SIG-M5 (cell line): ENCODE measurements around the gene FNDC8.
"Not testable (repeated sequence)": the region's sequence is repeated elsewhere in the genome, so short reads cannot be mapped to it uniquely, and the experiment has no call there.

Experiments
- DNase-seq: peaks from one replicate; lab custom pipeline; 2025; lab: John Stamatoyannopoulos, UW

Gene FNDC8

DNA sequence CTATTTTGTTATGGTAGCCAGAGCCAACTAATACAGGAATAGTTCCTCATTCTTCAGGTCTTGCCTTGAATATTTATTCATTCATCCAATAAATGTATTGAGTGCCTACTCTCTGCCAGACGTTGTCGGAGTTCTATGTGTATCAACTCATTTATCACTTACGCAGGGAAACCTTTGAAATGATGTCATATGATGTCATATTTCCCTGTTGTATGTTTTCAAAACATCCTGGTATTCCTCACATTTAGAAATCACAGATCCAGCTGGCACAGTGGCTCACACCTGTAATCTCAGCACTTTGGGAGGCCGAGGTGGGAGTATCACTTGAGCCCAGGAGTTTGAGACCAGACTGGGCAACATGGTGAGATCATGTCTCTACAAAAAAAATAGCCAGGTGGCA lies 23.4 kb downstream of the FNDC8 start:
- DNase-seq, result no peak

DNA sequence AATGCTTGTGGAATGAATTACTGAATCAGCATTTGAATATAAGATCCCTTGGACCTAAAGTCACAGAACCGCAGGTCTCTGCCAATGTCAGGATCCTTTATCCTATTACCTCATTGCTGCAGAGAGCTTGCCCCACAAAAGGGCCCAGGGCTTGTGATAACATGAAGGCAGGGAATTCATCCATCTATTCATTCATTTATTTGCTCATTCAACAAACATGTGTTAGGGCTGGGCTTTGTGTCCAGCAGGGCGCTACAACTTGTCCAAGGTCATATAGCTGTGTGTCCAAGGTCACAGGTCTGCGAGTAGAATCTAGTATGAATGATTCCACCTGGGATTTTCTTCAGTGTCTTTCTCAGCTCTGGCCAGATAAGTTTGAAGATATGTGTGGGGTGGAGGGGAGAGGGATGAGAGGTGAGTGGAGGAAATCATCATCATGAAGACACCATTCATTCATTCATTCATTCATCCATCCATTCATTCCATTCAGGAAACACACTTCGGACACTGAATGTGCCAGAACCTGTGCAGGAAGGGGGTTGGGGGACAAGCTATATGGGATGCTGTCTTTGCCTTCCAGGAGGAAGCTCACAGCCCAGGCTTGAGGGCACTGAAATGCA lies 24.9 kb downstream of the FNDC8 start:
- no peak for DNase-seq

DNA sequence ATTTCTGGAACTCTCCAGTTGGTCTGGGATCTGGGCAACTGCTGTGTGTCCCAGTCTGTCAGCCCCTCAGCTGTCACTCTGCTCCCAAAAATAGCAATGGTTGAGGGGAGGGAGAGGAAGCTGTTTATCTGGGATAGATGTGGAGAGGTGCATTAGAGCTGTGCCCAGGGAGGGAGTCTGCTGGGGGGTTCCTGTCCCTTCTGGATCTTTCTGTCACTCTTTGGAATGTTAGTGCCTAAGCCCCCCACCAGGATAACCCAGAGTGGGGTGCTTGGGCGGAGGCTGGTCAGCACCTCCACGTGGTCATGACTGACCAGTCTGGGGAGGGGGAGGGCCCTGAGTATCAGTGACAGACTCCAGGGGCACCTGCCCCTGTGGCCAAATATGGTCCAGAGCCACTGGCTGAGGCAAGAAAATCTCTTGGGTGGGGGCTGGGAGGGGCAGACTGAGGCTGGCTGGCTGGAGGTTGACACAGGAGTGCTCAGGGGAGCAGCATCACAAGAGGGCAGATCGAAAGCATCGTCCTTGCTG lies 26.0 kb downstream of the FNDC8 start, which contains the start of gene UNC45B:
TSS of gene UNC45B (plus strand) at position 443 of the 531 bp plus-strand sequence. CDS start 447 bp downstream, outside the sequence.
- DNase-seq, result no peak

DNA sequence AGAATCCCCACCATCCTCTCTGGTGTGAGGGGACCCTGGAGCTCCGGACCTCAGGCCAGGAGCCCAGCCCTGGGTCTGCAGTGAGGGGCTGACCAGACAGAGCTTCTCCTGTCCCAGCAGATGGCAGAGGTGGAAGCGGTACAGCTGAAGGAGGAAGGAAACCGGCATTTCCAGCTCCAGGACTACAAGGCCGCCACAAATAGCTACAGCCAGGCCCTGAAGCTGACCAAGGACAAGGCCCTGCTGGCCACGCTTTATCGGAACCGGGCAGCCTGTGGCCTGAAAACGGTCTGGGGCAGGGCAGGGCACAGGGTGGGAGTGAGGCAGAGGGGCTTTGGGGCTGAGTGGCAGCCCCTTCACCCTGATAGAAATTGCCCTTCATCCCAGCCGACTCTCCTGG lies 26.7 kb downstream of the FNDC8 start:
- no peak for DNase-seq

DNA sequence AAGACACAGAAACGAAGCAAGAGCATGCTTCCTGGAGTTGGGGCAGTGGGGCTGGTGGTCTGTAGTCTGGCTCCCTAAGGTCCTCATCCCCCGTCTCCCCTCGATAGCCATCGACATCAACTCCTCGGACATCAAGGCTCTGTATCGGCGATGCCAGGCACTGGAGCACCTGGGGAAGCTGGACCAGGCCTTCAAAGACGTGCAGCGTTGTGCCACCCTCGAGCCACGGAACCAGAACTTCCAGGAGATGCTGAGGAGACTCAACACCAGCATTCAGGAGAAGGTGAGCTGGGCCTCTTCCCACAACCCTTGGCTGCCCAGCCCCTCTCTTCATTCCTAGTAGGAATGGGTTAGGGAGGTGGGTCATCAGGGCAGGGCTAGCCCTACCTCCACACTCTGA lies 28.5 kb downstream of the FNDC8 start:
- DNase-seq, result no peak

DNA sequence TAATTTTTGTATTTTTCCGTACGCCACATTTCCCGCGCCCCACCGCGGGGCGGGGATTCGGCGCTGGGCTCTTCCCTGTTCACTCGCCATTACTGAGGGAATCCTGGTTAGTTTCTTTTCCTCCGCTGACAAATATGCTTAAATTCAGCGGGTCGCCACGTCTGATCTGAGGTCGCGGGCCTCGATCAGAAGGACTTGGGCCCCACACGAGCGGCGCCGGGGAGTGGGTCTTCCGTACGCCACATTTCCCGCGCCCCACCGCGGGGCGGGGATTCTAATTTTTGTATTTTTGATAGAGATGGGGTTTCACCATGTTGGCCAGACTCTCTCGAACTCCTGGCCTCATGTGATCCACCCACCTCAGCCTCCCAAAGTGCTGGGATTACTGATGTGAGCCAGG lies 29.7 kb downstream of the FNDC8 start:
- DNase-seq, result not testable (repeated sequence)

DNA sequence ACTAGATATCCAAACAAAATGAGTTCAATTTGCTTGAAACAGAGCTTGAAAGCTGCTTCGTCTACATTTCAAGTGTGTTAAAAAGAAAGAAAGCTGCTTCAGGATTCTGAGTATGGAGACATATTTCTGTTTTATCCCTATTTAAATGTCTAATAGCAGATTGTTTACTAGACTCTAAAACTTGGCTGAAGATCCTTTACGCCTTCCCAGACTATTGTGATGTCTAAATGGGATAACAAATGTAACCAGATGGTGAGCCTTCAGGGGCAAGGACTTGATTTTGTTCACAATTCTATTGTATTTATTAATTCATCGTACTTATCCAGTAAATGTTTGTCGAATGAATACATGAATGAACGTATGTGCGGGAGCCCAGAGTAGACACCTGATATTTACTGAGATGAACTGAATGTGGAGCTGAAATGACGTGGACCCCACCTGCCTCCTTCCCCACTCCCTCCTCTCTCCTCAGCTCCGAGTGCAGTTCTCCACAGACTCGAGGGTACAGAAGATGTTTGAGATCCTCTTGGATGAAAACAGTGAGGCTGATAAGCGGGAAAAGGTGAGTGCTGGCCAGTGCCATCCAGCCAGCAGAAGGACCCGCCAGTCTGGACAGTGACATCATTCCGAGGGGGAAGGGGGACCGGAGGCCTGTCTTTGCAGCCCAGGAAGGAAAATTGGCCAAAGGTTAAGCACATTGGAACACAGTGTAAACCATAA lies 31.2 kb downstream of the FNDC8 start:
- DNase-seq, result no peak

DNA sequence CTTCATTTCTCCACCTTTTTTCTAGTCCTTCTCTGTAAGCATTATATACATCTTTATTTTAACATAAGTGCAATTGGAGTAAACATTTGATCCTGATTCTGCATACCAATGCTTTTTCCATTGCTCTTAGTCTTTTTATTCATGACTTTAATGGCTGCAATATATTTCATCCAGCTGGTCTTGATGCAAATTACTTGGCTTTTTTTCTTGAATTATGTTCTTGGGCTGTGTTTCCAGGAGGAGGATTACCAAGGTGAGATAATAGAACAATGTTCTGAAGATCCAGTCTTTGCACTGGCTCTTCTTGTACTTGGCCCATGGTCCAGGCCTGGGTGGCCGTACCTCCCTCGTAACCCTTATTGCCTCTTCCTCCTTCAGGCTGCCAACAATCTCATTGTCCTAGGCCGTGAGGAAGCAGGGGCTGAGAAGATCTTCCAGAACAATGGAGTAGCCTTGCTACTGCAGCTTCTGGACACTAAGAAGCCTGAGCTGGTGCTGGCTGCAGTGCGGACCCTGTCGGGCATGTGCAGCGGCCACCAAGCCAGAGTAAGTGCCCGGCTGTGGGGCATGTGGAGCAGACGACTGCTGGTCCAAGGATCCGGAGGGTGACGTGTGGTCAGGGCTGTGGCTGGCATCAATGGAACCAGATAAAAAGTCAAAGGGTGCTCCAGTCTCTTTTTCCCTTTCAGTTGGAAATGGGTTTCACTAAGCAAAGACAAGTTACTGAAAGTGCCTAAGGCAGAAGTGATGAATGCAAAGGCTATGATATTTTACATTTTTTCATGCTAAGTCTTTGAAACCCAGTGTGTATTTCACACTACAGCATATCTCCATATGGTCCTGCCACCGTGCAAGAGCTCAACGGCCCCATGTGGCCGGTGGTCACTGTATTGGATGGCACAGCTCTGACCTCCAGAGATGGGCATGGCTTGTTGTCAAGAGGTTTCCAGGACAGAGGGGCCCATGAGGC lies 33.1 kb downstream of the FNDC8 start:
- DNase-seq, result no peak

DNA sequence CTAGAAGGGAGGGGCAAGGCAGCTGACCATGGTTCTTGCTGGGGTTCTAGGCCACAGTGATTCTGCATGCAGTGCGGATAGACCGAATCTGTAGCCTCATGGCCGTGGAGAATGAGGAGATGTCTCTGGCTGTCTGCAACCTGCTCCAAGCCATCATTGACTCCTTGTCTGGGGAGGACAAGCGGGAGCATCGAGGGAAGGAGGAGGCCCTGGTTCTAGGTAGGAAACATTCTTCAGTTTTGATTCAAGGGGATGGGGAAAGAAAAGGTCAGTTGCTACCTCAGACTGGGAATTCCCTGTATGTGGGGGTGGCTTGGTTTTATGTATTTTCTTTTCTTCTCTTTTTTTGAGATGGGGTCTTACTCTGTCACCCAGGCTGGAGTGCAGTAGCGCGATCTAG lies 33.8 kb downstream of the FNDC8 start:
- DNase-seq, result no peak

DNA sequence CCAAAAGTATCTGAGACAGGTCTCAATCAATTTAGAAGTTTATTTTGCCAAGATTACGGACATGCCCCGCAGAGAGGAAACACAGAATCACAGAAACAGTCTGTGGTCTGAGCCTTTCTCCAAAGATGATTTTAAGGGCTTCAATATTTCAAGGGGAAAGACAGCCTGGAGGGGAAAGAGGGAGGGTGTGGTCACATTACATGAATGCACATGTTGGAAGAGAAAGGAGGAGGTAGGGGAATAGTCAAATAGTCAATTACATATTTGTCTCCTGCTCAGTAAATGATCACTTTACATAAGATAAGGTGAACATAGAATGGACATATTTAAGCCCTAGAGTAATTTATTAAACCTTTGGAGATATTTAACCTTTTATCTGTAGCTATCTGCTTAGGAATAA lies 38.5 kb downstream of the FNDC8 start:
- no peak for DNase-seq

DNA sequence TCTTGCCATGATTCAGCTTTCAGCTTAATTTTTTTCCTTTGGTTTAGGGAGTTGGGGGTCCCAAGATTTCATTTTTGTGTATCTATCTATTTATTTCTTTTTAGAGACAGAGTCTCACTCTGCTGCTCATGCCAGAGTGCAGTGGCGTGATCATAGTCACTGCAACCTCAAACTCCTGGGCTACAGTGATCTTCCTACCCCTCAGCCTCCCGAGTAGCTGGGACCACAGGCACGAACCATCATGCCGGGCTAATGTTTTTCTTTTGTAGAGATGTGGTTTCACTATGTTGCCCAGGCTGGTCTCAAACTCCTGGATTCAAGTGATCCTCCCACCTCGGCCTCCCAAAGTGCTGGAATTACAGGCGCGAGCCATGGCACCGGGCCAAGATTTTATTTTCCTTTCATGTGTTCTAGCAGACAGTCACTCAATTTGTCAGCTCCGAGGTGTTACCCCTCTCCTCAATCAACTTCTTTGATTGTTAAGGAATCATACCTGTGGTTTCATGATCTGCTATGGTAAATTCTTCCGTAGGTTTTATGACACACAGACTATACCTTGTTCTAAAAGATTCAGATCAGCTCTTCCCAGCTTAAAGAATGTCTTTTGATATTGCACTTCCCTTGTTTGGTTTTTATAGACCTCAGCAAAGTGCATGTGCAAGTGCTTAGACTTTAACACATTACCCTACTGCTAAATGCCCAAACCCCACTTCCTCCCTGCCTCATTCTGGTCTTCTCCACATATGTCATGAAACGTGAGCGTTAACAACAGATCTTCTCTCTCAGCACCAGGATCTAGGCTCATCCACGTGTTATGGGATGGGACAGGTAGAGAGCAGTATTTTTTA lies 39.2 kb downstream of the FNDC8 start:
- no peak for DNase-seq

DNA sequence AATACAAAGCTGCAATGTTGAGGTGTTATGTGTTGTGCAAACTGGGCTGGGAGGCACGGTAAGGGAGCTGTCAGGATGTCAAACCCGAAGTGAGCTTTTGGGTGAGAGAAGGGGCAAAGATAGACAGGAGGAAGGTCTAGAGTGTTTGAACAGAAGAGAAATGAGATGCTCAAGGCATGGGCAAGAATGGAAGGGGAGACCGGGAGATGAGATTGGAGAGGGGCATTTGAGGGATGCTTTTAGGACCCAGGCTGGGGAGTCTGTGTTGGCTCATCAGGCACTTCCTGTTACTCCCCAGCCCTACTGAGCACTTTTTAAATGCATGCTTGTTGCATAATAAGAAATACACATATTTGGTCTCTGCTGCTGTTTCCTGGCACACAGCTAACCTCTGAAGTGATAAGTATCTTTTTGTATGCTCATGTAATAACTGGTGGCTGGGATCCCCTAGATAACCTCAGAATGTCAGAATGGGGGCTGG lies 39.9 kb downstream of the FNDC8 start:
- no peak for DNase-seq

DNA sequence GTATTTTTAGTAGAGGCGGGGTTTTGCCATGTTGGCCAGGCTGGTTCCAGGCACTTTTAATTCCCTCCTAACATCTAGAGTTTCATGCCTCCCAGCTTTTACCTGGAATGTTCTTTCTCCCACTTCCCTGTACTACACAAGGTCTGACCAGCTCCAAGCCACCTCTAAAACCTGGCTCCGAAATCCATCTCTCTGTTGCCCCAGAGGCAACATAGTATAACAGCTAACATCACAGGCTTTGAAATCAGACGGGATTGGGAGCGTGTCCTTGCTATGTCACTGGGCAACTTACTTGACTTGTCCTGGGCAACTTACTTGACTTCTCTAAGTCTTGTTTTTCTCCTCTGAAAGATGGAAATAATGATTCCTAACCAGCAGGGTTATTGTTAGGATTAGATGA lies 41.3 kb downstream of the FNDC8 start:
- DNase-seq, result no peak

DNA sequence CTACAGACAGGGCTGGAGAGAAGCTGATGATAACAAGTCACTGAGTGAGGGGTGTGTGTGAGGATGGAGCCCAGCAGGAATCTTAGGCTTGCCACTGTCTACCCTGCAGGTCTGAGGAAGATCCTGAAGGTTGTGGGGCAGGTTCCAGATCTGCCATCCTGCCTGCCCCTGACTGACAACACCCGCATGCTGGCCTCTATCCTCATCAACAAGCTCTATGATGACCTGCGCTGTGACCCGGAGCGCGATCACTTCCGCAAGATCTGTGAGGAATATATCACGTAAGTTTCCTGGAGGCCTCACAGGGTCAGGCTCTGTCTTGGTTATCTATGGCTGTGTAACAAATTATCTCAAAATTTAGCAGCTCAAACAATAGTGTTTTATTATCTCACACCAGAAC lies 42.5 kb downstream of the FNDC8 start:
- no peak for DNase-seq

DNA sequence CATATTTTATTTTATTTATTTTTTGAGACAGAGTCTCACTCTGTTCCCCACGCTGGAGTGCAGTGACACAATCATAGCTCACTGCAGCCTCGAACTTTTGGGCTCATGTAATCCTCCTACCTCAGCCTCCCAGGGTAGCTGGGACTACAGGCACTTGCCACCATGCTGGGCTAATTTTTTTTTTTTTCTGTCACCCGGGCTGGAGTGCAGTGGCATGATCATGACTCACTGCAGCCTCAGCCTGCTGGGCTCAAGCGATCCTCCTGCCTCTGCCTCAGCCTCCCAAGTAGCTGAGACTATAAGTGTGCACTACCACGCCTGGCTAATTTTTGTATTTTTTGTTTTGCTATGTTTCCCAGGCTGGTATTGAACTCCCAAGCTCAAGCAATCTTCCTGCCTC lies 43.3 kb downstream of the FNDC8 start:
- DNase-seq, result no peak

DNA sequence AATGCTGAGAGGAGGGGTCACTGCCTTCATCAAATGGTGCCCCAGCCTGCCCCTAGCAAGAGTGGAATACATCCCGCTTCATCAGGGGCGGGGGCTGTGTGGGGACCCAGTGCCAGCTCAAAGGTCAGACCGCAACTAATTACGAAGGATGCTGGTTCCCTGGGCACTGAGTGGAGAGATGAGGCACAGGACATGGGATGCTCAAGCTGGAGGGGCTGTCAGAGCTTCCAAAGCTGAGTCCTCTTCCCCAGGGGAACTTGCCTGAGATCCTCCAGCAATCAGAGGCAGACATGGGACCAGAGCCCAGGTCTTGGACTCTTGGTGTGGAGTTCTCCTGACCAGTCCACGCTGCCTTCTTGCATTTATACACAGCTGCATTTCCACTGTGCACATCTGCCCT lies 45.1 kb downstream of the FNDC8 start:
- no peak for DNase-seq

DNA sequence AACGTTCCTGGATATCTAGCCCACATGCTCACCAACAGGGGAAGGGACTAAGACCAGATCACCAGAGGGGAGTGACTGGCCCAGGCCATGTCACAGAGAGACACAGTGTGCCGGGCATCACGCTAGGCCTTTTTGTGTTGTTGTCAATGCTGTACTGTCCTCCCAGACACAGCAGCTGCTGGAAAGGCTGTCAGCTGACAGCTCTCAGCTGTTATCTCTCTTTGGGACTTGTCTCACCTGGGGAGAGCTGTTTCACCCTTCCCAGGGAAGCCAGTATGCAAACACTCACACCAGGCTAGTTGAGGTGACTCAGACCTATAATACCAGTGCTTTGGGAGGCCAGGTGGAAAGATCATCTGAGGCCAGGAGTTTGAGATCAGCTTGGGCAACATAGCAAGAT lies 45.6 kb downstream of the FNDC8 start:
- DNase-seq, result no peak

DNA sequence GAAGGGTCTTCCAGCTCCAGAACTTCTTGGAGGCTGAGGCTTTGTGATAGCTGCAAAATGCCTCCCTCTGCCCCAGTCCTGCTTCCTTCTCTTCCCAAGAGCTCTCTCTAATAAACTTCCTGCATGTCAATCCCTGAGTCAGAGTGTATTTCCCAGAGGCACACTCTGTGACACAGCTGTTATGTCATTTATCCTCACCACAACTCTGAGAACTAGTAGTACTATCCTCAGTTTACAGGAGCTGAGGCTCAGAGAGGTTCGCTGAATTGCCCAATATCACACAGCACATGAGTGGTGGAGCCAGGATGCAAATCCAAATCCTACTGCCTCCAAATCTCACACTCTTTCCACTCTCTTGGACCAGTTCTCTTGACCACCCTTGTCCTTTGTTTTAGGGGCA lies 46.3 kb downstream of the FNDC8 start:
- DNase-seq, result no peak

DNA sequence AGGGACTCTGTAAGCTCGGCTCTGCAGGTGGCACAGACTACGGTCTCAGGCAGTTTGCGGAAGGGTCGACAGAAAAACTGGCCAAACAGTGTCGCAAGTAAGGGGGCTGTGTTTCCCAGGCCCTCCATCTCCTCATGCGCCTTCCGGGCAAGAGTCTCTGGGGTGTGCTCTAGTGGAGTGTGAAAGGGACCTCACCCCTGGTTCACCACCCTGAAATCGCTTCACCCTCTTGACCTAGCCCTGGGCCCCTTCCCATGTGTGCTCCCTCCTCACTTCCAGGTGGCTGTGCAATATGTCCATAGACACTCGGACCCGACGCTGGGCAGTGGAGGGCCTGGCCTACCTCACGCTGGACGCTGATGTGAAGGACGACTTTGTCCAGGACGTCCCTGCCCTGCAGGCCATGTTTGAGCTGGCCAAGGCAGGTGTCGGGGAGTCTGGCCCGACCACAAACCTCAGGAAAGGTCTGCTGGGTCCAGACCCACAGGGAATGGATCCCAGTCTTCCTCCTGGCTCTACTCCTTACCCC lies 48.5 kb downstream of the FNDC8 start:
- DNase-seq, result no peak

DNA sequence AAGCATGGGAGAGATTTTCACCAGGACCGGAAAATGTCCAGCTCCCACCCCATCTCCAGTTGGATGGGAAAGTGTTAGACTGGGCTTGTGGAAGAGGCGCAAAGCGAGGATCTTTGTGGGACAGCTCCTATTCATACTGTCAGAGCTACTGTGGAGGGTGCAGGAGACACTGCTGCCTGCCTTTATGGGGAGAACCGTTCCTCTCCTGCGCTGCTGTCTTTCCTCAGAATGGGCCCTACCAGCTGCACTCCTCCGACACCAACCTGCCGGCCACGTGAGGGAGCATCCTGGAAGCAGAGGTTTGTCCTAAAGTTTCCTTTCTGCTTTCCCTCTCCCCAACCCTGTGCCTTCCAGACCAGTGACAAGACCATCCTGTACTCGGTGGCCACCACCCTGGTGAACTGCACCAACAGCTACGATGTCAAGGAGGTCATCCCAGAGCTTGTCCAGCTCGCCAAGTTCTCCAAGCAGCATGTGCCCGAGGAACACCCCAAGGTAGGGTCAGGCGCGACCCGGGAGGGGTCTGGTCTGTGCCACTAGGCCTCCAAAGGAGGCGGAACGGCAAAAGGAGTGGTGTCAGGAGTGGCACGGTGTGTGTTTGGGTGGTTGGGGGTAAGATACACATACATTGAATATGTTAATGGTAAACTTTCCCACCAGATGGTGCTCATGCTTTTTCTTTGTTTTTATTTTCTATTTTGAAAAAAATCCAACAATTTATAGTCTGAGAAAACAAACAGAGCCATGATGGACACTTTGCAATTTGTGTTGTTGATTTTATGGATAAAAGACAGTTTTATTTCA lies 49.8 kb downstream of the FNDC8 start:
- DNase-seq, result no peak
